ENCODE results near the gene CYTH1. TPM values are rescaled to one million over a fixed set of nuclear protein-coding genes. Genes with fewer than 3 reads are reported as not detected.

Gene CYTH1
- total RNA-seq, 6 experiments from 2014 or later = 7.7 to 15.3 (median 10.9) TPM

GRCh38 chr17:78668847-78669246 lies 113.2 kb downstream of the CYTH1 start:
- peaks cover 6% of the 10 kb centered on the region; the same call in 1 of the 2 replicates for H3K27me3 Mint-ChIP-seq (ENCODE audit: insufficient read depth)
- TF ChIP-seq, protein P1, sequence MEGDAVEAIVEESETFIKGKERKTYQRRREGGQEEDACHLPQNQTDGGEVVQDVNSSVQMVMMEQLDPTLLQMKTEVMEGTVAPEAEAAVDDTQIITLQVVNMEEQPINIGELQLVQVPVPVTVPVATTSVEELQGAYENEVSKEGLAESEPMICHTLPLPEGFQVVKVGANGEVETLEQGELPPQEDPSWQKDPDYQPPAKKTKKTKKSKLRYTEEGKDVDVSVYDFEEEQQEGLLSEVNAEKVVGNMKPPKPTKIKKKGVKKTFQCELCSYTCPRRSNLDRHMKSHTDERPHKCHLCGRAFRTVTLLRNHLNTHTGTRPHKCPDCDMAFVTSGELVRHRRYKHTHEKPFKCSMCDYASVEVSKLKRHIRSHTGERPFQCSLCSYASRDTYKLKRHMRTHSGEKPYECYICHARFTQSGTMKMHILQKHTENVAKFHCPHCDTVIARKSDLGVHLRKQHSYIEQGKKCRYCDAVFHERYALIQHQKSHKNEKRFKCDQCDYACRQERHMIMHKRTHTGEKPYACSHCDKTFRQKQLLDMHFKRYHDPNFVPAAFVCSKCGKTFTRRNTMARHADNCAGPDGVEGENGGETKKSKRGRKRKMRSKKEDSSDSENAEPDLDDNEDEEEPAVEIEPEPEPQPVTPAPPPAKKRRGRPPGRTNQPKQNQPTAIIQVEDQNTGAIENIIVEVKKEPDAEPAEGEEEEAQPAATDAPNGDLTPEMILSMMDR (IDR thresholded peaks at IDR 0.05) = no peak
- no peak for DNase-seq

DNA sequence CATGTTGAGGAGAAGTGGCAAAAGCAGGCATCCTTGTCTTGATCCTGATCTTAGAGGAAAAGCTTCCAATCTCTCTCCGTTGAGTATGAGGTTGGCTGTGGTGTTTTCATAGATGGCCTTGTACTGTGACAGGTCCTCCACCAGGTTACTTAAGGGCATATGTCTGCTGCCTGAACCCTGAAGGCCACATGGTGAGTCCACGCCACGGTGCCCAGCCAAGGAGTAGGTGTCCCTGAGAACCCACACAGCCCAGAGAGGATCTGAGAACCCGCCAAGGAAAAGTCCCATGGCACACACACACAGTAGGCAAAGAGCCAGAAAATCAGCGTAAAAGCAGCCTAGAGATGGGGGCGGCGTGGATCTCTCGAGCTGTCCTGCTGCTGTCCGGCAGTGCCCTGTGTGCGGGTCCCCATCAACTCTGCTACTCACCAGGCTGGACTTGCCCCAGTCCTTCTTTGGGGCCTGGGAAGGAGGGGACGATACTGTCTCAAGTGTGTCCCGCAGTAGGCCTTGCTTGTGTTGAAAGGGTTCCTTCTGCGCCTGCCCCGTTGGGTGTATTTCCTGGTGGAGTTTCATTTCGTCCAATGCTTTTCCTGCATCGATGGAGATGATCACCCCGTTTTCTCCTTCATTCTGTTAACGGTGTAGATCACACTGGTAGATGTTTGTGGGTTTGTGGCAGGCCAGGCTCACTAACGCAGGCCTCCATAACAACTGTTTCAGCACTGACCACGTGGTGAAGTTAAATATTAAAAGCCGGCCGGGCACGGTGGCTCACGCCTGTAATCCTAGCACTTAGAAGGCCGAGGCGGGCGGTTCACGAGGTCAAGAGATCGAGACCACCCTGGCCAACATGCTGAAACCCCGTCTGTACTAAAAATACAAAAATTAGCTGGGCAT lies 114.1 kb downstream of the CYTH1 start:
- H3K4me1 Mint-ChIP-seq (ENCODE audit: low read depth) = peaks cover 16% of the 10 kb centered on the region
- H3K36me3 Mint-ChIP-seq (ENCODE audit: low read depth) = no peaks in the 10 kb centered on the region
- H3K9me3 Mint-ChIP-seq = no peaks in the 10 kb centered on the region
- DNase-seq = no peak
- TF ChIP-seq, protein P1 (IDR thresholded peaks at IDR 0.05) = no peak
- no peak overlapping the region for H3K27ac Mint-ChIP-seq
- peaks cover 4% of the 10 kb centered on the region; the same call in 1 of the 2 replicates for H3K27me3 Mint-ChIP-seq (ENCODE audit: insufficient read depth)
- H3K4me3 Mint-ChIP-seq = no peak overlapping the region

More at GRCh38 chr17:78668847-78669246, 113.2 kb downstream of the CYTH1 start:
- peaks cover 20% of the 10 kb centered on the region for H3K4me1 Mint-ChIP-seq (ENCODE audit: low read depth)
- no peak overlapping the region for H3K27ac Mint-ChIP-seq
- H3K36me3 Mint-ChIP-seq (ENCODE audit: low read depth) = no peaks in the 10 kb centered on the region
- no peaks in the 10 kb centered on the region for H3K9me3 Mint-ChIP-seq
- H3K4me3 Mint-ChIP-seq = no peak overlapping the region

GRCh38 chr17:78667091-78667490 lies 115.0 kb downstream of the CYTH1 start:
- no peak overlapping the region for H3K4me3 Mint-ChIP-seq

GRCh38 chr17:78665952-78666920 lies 115.8 kb downstream of the CYTH1 start:
- Mint-ChIP-seq H3K9me3 (no peaks in the 10 kb centered on the region), H3K4me1 (ENCODE audit: low read depth) (peaks cover 13% of the 10 kb centered on the region), H3K27ac (no peak overlapping the region), H3K4me3 (no peak overlapping the region), H3K36me3 (ENCODE audit: low read depth) (no peaks in the 10 kb centered on the region), H3K27me3 (ENCODE audit: insufficient read depth) (peaks cover 2% of the 10 kb centered on the region; the same call in 1 of the 2 replicates)
- no peak for DNase-seq
- TF ChIP-seq, protein P1 (IDR thresholded peaks at IDR 0.05) = no peak

More at GRCh38 chr17:78667091-78667490, 115.0 kb downstream of the CYTH1 start:
- Mint-ChIP-seq H3K4me1 (ENCODE audit: low read depth) (peaks cover 9% of the 10 kb centered on the region), H3K36me3 (ENCODE audit: low read depth) (no peaks in the 10 kb centered on the region), H3K9me3 (no peaks in the 10 kb centered on the region), H3K27ac (no peak overlapping the region), H3K27me3 (ENCODE audit: insufficient read depth) (peaks cover 4% of the 10 kb centered on the region; the same call in 1 of the 2 replicates)
- TF ChIP-seq, protein P1 (IDR thresholded peaks at IDR 0.05) = no peak
- no peak for DNase-seq

DNA sequence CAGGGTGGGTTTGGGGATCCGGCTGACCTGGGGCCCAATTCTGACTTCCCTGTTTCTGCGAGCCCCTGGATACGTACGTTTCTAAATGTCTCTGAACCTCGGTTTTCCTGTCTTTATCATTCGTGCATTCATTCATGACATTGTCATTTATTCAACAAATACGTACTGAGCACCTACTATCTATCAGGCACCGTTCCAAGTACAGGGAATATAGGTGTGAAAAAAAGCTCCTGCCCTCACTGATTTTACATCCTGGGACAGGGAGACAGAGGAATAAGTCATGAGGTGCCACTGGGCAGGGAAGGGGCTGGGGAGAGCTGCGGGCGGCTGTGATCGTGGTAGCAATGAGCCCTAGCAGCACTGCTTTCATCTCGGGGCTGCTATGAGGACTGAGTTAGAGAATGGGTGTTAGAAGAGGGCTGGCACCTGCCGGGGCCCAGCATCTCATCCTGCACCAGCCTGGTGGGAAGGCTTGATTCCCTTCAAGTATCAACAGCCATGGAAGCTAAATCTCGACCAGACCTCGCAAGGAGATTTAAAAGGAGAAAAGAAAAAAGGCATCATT lies 116.6 kb downstream of the CYTH1 start:
- H3K4me1 Mint-ChIP-seq (ENCODE audit: low read depth) = peaks cover 14% of the 10 kb centered on the region
- H3K36me3 Mint-ChIP-seq (ENCODE audit: low read depth) = no peaks in the 10 kb centered on the region
- no peak overlapping the region for H3K27ac Mint-ChIP-seq
- TF ChIP-seq, protein P1 (IDR thresholded peaks at IDR 0.05) = no peak
- no peaks in the 10 kb centered on the region for H3K9me3 Mint-ChIP-seq
- no peak overlapping the region for H3K4me3 Mint-ChIP-seq
- H3K27me3 Mint-ChIP-seq (ENCODE audit: insufficient read depth) = no peaks in the 10 kb centered on the region
- no peak for DNase-seq
